HepG2 (cell line): ENCODE results near the gene CAD. TPM values are rescaled to one million over a fixed set of nuclear protein-coding genes. Genes with fewer than 3 reads are reported as not detected.
A peak's percentile ranks its signal among the peaks of the same experiment; 100 is the strongest.

Experiments used
- ATAC-seq: fragments of 200-7000 bp; cut with Tn5 transposase; 3 replicates; pipeline ENCODE4 v1.9.1; 2020; ENCODE audit warnings: mild to moderate bottlenecking, moderate library complexity
- BruUV-seq: library from RNA; stranded (reverse); fragments of 400-500 nt; replicated peaks from 2 replicates; lab custom pipeline; 2021; lab: Mats Ljungman, UMichigan
- CTCF ChIA-PET: fragments of 300-600 bp; formaldehyde crosslinking; extraction: SDS; loops from one replicate; lab custom pipeline; 2021; ENCODE audit warnings: low total read pairs, inconsistent platforms, low intra/inter-chr PET ratio; lab: Yijun Ruan, JAX
- POLR2A ChIA-PET: fragments of 350-600 bp; sonication (Branson Sonifier 250); formaldehyde crosslinking; loops from one replicate; lab custom pipeline; 2020; ENCODE audit warnings: antibody characterized with exemption, inconsistent platforms; lab: Yijun Ruan, JAX
- DNase-seq: peaks from one replicate; pipeline ENCODE4 v3.0.0-alpha.2; 2015; ENCODE audit warnings: low spot score
- FAIRE-seq: peaks from 3 replicates; lab custom pipeline; 2011; peaks lifted over from hg19 to GRCh38; lab: Jason Lieb, UNC
- H2AFZ ChIP-seq: one replicate; pipeline ENCODE4 v1.6.1; 2011; ENCODE audit warnings: low read length, inconsistent platforms
- H3K27ac ChIP-seq: fragments of 300-600 bp; 3 replicates; pipeline ENCODE4 v1.8.0; 2011; ENCODE audit warnings: mixed run types, mild to moderate bottlenecking, mixed read lengths, low read length, inconsistent platforms; ENCODE audit not compliant: insufficient read depth; ENCODE audit errors: extremely low read length
- H3K27me3 ChIP-seq, 2 experiments: fragments of 200-600 bp in 1 of 2; 2 replicates in 1 of 2; 3 replicates in 1 of 2; pipeline versions ENCODE4 v1.6.0 to v1.8.0; 2011; ENCODE audit warnings: low read length in 2 of 2, mild to moderate bottlenecking in 2 of 2, moderate library complexity in 2 of 2, inconsistent platforms in 1 of 2; ENCODE audit not compliant: insufficient read depth in 2 of 2, control insufficient read depth in 1 of 2
- H3K36me3 ChIP-seq, 2 experiments: fragments of 200-600 bp in 1 of 2; replicated peaks in 1 of 2; 2 replicates in 1 of 2; 3 replicates in 1 of 2; pipeline versions ENCODE4 v1.5.1 to v1.8.0; 2011; ENCODE audit warnings: low read length in 2 of 2, inconsistent platforms in 1 of 2; ENCODE audit not compliant: insufficient read depth in 2 of 2, control insufficient read depth in 1 of 2
- H3K4me1 ChIP-seq: 2 replicates; pipeline ENCODE4 v1.5.1; 2012; ENCODE audit warnings: low read length, inconsistent platforms; ENCODE audit not compliant: insufficient read depth
- H3K4me2 ChIP-seq: 2 replicates; pipeline ENCODE4 v1.6.0; 2011; ENCODE audit warnings: low read depth, low read length, inconsistent platforms
- H3K4me3 ChIP-seq, 3 experiments: fragments of 200-600 bp in 1 of 3; sonication (generic), shearing (Covaris generic) in 1 of 3; replicated peaks in 1 of 3; 2 replicates each; pipeline ENCODE4 v1.5.1; 2011 to 2016; ENCODE audit warnings: low read length in 3 of 3, inconsistent platforms in 2 of 3, low read depth in 2 of 3, mild to moderate bottlenecking in 2 of 3, control low read depth in 1 of 3, mixed read lengths in 1 of 3; ENCODE audit not compliant: insufficient read depth in 1 of 3
- H3K79me2 ChIP-seq: one replicate; pipeline ENCODE4 v1.6.1; 2011; ENCODE audit warnings: low read length, inconsistent platforms; ENCODE audit not compliant: insufficient read depth
- H3K9ac ChIP-seq: 2 replicates; pipeline ENCODE4 v1.6.0; 2011; ENCODE audit warnings: mild to moderate bottlenecking, low read depth, low read length, inconsistent platforms; ENCODE audit not compliant: insufficient read depth
- H3K9me3 ChIP-seq: 2 replicates; pipeline ENCODE4 v1.5.1; 2012; ENCODE audit warnings: mild to moderate bottlenecking, low read length
- H4K20me1 ChIP-seq: 2 replicates; pipeline ENCODE4 v1.6.0; 2011; ENCODE audit warnings: inconsistent platforms, mild to moderate bottlenecking, low read length, moderate library complexity; ENCODE audit not compliant: insufficient read depth
- EZH2 ChIP-seq: conservative IDR thresholded peaks from 2 replicates; pipeline ENCODE4 v1.6.1; 2012; ENCODE audit warnings: mild to moderate bottlenecking, low read depth, low read length, moderate library complexity
- HNRNPH1 ChIP-seq: fragments of 200-400 bp; formaldehyde crosslinking; optimal IDR thresholded peaks from 2 replicates; pipeline ENCODE3; 2017; ENCODE audit warnings: mild to moderate bottlenecking, low read depth, low read length
- HNRNPUL1 ChIP-seq: fragments of 200-400 bp; formaldehyde crosslinking; IDR thresholded peaks from 2 replicates; pipeline ENCODE4 v1.6.1; 2017; ENCODE audit warnings: low read depth, mild to moderate bottlenecking, low read length, moderate library complexity
- LRRFIP1 ChIP-seq: sonication (generic); formaldehyde crosslinking; conservative IDR thresholded peaks from 2 replicates; pipeline ENCODE4 v1.4.0; 2020; ENCODE audit warnings: missing genetic modification reagents
- SALL2 ChIP-seq: sonication (generic); formaldehyde crosslinking; IDR thresholded peaks from 2 replicates; pipeline ENCODE4 v1.8.1; 2023; ENCODE audit warnings: mild to moderate bottlenecking, missing genetic modification reagents, inconsistent platforms
- U2AF2 ChIP-seq: fragments of 200-400 bp; formaldehyde crosslinking; IDR thresholded peaks from 2 replicates; pipeline ENCODE4 v1.6.1; 2017; ENCODE audit warnings: low read depth, mild to moderate bottlenecking, low read length
- ZFP37 ChIP-seq: sonication (generic); formaldehyde crosslinking; IDR thresholded peaks from 2 replicates; pipeline ENCODE4 v1.4.0; 2020; ENCODE audit warnings: missing genetic modification reagents, borderline replicate concordance
- ZNF747 ChIP-seq: sonication (generic); formaldehyde crosslinking; IDR thresholded peaks from 2 replicates; pipeline ENCODE4 v1.8.1; 2023; ENCODE audit warnings: missing genetic modification reagents, mild to moderate bottlenecking, borderline replicate concordance
- ZNF816 ChIP-seq: sonication (generic); formaldehyde crosslinking; IDR thresholded peaks from 2 replicates; pipeline ENCODE4 v1.8.0; 2022; ENCODE audit warnings: missing genetic modification reagents, mild to moderate bottlenecking, borderline replicate concordance
- ZNF879 ChIP-seq: sonication (generic); formaldehyde crosslinking; IDR thresholded peaks from 2 replicates; pipeline ENCODE4 v1.8.1; 2023; ENCODE audit warnings: missing genetic modification reagents
- ZSCAN25 ChIP-seq: sonication (generic); formaldehyde crosslinking; IDR thresholded peaks from 2 replicates; pipeline ENCODE4 v1.8.0; 2022; ENCODE audit warnings: mild to moderate bottlenecking, missing genetic modification reagents
- WGBS: methylation state at CpG from one replicate; pipeline ENCODE4 v1.1.6; 2017; ENCODE audit warnings: low lambda C conversion rate; 5-methylcytosine and 5-hydroxymethylcytosine counted together
- in situ Hi-C: cut with HindIII; loops from 2 replicates; pipeline ENCODE4 v1.10.0; 2017; ENCODE audit warnings: low pct_unique_long_range_greater_than_20kb; ENCODE audit not compliant: extremely low pct_ligation_motif_present
- intact Hi-C: fragments of 100-400 bp; cut with micrococcal nuclease; formaldehyde crosslinking; loops from one replicate; pipeline ENCODE4 v1.10.0; 2022; ENCODE audit not compliant: unreplicated experiment
- polyA plus RNA-seq, 8 experiments: library from polyadenylated mRNA; depleted of rRNA in 3 of 8; stranded (reverse) in 7 of 8; unstranded in 1 of 8; fragments of >200 nt; fragmentation: Illumina TruSeq in 4 of 8; extraction: Trizol in 4 of 8; gene quantifications; 2 replicates each; pipeline versions ENCODE4 v1.2.1 to v1.2.3, GENCODE V29; 2011 to 2016; ENCODE audit warnings: low read depth in 4 of 8, missing spikeins in 1 of 8, mixed read lengths in 1 of 8; ENCODE audit not compliant: insufficient read depth in 1 of 8
- total RNA-seq, 5 experiments: library from RNA; depleted of rRNA; stranded (reverse); fragments of >200 nt; fragmentation: Illumina TruSeq; extraction: Trizol; gene quantifications; 2 replicates each; pipeline ENCODE4 v1.2.3, GENCODE V29; 2016; ENCODE audit warnings: low read depth in 1 of 5

CAD gene
- total and polyA plus RNA-seq, 2 of the 13 experiments (the other 11 are each of a cell fraction or from before 2014, with no cell fraction given), result 21.7 to 37.0 TPM

GRCh38 chr2:27258051-27258450, 40.9 kb downstream of the CAD start:
- 68% methylated on average over 8 of the region's 8 CpGs for WGBS
- FAIRE-seq (no peak), DNase-seq (no peak), ATAC-seq (no peak)
- Histone ChIP-seq H3K9ac (no peak overlapping the region), H3K79me2 (no peaks in the 10 kb centered on the region), H4K20me1 (no peaks in the 10 kb centered on the region), H2AFZ (no peak overlapping the region), H3K4me3 (no peak overlapping the region), H3K4me2 (no peak overlapping the region), H3K36me3 (no peaks in the 10 kb centered on the region), H3K9me3 (no peaks in the 10 kb centered on the region), H3K4me1 (peaks cover under 1% of the 10 kb centered on the region), H3K27ac (no peak overlapping the region), H3K27me3 (peaks cover 7 to 33% of the 10 kb centered on the region in 2 experiments)
- POLR2A ChIA-PET, result no interaction called here
- in situ Hi-C loops, result no loop called here
- no TSS peak for BruUV-seq
- CTCF ChIA-PET, result no interaction called here
- intact Hi-C loops, result loop anchor here (10.0 kb wide), 1 partner anchor 117 kb away; the partner anchor contains the start of genes EIF2B4 and SNX17
- no peak for TF ChIP-seq ZSCAN25 (CRISPR knock-in tag)
- TF ChIP-seq HNRNPH1, result no peak

- H3K27ac ChIP-seq, result no peak overlapping the region
- CTCF ChIA-PET, result interaction anchor here (1.0 kb wide), 1 partner anchor 42 kb away, joined by 5 read pairs; no protein-coding TSS in a partner anchor
- no peak overlapping the region for H3K9ac ChIP-seq
- peak overlapping the region; percentile 92 for H3K4me2 ChIP-seq
- H3K27me3 ChIP-seq, result peaks cover 19 to 65% of the 10 kb centered on the region in 2 experiments
- POLR2A ChIA-PET, result no interaction called here
- H2AFZ ChIP-seq, result no peak overlapping the region
- WGBS, result 61% methylated on average over 11 of the region's 11 CpGs
- TF ChIP-seq ZNF747 (no peak), ZNF816 (CRISPR knock-in tag) (no peak), ZNF879 (CRISPR knock-in tag) (no peak), EZH2 (peak; percentile 55), LRRFIP1 (no peak), U2AF2 (no peak), HNRNPUL1 (no peak), ZFP37 (no peak), SALL2 (CRISPR knock-in tag) (no peak)
- peak; percentile 21 for FAIRE-seq
- H3K79me2 ChIP-seq, result no peaks in the 10 kb centered on the region
- H4K20me1 ChIP-seq, result no peaks in the 10 kb centered on the region
- no peak for DNase-seq
- in situ Hi-C loops (no loop called here), intact Hi-C loops (no loop called here)
- ATAC-seq, result no peak
- BruUV-seq, result no TSS peak
- H3K4me1 ChIP-seq, result peaks cover 26% of the 10 kb centered on the region
- H3K9me3 ChIP-seq, result no peaks in the 10 kb centered on the region
- H3K4me3 ChIP-seq, result peak overlapping the region in 1 of 3 experiments; percentile 77; a peak in 1 of 6 replicates
- no peaks in the 10 kb centered on the region for H3K36me3 ChIP-seq
These were observed 44.2 kb downstream of the CAD start for GRCh38 chr2:27261241-27261925.
